Stimulated activated CD8-positive, alpha-beta memory T cell treated with anti-CD3 and anti-CD28 coated beads, Interleukin-15, amount 100 ng/mL, for 48 hours (primary cell): Measurements from ENCODE around the gene SULT1A4.
"Not testable (repeated sequence)": the region's sequence is repeated elsewhere in the genome, so short reads cannot be mapped to it uniquely, and the experiment has no call there.

ENCODE experiments used
- DNase-seq, 2 donors: peaks; one replicate each; pipeline ENCODE4 v3.0.0-alpha.2; 2020; ENCODE audit warnings: low read depth in 2 of 2

The SULT1A4 gene

GRCh38 chr16:29459706-29460646 lies at the start of gene SULT1A4:
TSS of gene SULT1A4 (plus strand) at chr16:29459913. CDS start at chr16:29461386, 1,473 bp downstream.
- DNase-seq, result not testable (repeated sequence)

- not testable (repeated sequence) for DNase-seq
Observed at GRCh38 chr16:29423587-29423986, 36.1 kb upstream of the SULT1A4 start.

- DNase-seq, result not testable (repeated sequence)
Observed at GRCh38 chr16:29425390-29425789, 34.3 kb upstream of the SULT1A4 start.

GRCh38 chr16:29453754-29454153 lies 6.0 kb upstream of the SULT1A4 start:
- not testable (repeated sequence) for DNase-seq

GRCh38 chr16:29454269-29454668 lies 5.4 kb upstream of the SULT1A4 start, which contains the start of the genes BOLA2 and SLX1B:
TSS of gene BOLA2 (minus strand) at chr16:29454351. CDS start at chr16:29454253, 98 bp downstream.
TSS of gene SLX1B (plus strand) at chr16:29454533.
- not testable (repeated sequence) for DNase-seq

GRCh38 chr16:29454828-29455227 lies 4.9 kb upstream of the SULT1A4 start:
- DNase-seq, result not testable (repeated sequence)

GRCh38 chr16:29457660-29458059 lies 2.1 kb upstream of the SULT1A4 start:
- not testable (repeated sequence) for DNase-seq

- not testable (repeated sequence) for DNase-seq
Observed at GRCh38 chr16:29460647-29461030, 926 bp downstream of the SULT1A4 start.

- DNase-seq, result not testable (repeated sequence)
Observed at GRCh38 chr16:29465985-29466824, 6.5 kb downstream of the SULT1A4 start.

GRCh38 chr16:29466904-29467303 lies 7.2 kb downstream of the SULT1A4 start:
- not testable (repeated sequence) for DNase-seq

- not testable (repeated sequence) for DNase-seq
Observed at GRCh38 chr16:29467654-29468366, 8.1 kb downstream of the SULT1A4 start.

GRCh38 chr16:29469660-29470059 lies 9.9 kb downstream of the SULT1A4 start:
- peak in 1 of 2 donors; percentile 6 for DNase-seq

GRCh38 chr16:29472065-29472464 lies 12.4 kb downstream of the SULT1A4 start:
- DNase-seq, result not testable (repeated sequence)

- not testable (repeated sequence) for DNase-seq
Observed at GRCh38 chr16:29482276-29482675, 22.6 kb downstream of the SULT1A4 start.

GRCh38 chr16:29506308-29506707 lies 46.6 kb downstream of the SULT1A4 start, which contains the start of gene NPIPB12:
TSS of gene NPIPB12 (minus strand) at chr16:29506408.
- DNase-seq, result not testable (repeated sequence)
